A673 (cell line): ENCODE measurements around the gene SLC45A1.

Experiments used
- EZH2 ChIP-seq: fragments of 200-600 bp; sonication (generic); IDR thresholded peaks from 2 replicates; pipeline ENCODE4 v1.6.1; 2017; ENCODE audit warnings: borderline replicate concordance, low read depth, mild to moderate bottlenecking, mixed read lengths, antibody characterized with exemption, low read length; ENCODE audit not compliant: poor library complexity, severe bottlenecking
- TF ChIP-seq, protein P1 (sequence below): fragments of 300-800, 200-600 bp; sonication (generic); conservative IDR thresholded peaks from 2 replicates; pipeline ENCODE4 v1.5.1; 2017; ENCODE audit warnings: low read depth, mild to moderate bottlenecking, antibody characterized with exemption, low read length, moderate library complexity, mixed read lengths

DNA sequence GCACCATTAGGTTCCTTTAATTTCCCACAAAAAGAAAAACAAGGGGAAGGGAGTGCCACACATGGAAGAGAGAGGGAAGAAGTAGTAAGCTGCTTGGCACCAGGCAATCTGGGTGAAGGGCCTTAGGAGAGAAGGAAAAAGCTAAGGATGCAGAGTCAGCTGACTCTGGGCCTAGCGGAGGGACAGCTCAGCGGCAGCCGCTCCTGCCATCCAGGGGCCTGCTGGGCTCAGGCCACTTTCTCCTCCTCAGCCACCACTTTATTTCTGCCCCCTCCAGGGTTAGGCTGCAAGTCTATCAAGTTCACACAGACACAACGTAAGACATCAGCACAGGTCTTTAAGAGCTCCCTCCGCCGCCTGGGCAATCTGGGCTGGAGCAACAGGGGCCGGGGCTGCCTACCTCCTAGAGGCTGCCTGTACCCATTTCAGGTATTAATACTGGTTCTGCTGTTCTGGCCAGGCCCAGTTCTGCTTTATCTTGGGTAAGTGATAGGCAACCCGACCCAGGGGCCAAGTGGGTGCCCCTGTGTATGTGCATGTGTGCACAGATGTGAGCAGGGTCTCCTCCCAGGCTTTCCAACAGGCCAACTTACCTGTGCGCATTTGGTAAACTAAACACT, 53.6 kb downstream of the SLC45A1 start:
- TF ChIP-seq, protein P1, sequence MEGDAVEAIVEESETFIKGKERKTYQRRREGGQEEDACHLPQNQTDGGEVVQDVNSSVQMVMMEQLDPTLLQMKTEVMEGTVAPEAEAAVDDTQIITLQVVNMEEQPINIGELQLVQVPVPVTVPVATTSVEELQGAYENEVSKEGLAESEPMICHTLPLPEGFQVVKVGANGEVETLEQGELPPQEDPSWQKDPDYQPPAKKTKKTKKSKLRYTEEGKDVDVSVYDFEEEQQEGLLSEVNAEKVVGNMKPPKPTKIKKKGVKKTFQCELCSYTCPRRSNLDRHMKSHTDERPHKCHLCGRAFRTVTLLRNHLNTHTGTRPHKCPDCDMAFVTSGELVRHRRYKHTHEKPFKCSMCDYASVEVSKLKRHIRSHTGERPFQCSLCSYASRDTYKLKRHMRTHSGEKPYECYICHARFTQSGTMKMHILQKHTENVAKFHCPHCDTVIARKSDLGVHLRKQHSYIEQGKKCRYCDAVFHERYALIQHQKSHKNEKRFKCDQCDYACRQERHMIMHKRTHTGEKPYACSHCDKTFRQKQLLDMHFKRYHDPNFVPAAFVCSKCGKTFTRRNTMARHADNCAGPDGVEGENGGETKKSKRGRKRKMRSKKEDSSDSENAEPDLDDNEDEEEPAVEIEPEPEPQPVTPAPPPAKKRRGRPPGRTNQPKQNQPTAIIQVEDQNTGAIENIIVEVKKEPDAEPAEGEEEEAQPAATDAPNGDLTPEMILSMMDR: no peak
- TF ChIP-seq EZH2: no peak
